OCI-M2 (cell line): ENCODE measurements around the gene COL27A1.

Experiments used
- DNase-seq: peaks from one replicate; lab custom pipeline; 2025; ENCODE audit not compliant: unreplicated experiment; lab: John Stamatoyannopoulos, UW

Gene COL27A1

DNA sequence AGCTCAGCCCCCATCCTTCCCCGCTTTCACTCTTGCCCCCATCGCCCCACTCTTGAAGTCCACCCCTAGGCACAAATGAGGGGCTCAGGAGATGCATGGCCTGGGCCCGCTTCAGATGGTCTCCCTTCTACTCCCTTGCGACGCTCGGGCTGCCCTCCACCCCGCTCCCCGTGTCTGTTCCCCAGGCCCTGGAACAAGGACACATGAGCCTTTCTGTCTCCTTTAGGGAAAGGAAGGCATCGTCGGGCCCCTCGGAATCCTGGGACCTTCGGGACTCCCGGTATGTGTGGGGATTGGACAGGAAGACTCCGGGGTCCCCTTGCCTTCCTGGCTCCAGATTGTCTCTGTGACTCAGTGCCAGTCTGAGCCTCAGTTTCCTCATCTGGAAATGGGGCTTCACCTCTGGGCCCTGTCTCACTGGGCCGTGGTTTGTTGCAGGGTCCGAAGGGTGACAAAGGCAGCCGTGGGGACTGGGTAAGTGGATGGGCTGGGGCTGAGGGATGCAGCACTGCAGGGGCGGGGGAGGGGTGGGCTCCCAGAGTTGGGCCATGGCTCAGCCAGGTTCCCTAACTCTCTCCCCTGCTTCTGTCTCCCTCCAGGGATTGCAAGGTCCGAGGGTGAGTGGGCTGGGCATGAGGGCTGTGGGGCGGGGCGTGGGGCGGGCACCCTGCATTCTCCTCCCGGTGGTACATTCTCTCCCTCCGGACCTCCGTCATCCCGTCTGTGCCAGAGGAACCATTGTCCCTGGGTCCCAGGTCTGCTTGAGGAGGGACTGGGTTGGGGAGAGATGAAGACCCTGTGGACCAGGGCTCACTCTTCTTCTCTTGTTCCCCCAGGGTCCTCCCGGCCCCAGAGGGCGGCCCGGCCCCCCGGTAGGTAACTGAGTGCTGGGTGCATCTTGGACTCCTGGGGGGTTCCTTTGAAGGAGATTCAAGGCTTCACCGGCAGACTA, 145.8 kb downstream of the COL27A1 start:
- no peak for DNase-seq

DNA sequence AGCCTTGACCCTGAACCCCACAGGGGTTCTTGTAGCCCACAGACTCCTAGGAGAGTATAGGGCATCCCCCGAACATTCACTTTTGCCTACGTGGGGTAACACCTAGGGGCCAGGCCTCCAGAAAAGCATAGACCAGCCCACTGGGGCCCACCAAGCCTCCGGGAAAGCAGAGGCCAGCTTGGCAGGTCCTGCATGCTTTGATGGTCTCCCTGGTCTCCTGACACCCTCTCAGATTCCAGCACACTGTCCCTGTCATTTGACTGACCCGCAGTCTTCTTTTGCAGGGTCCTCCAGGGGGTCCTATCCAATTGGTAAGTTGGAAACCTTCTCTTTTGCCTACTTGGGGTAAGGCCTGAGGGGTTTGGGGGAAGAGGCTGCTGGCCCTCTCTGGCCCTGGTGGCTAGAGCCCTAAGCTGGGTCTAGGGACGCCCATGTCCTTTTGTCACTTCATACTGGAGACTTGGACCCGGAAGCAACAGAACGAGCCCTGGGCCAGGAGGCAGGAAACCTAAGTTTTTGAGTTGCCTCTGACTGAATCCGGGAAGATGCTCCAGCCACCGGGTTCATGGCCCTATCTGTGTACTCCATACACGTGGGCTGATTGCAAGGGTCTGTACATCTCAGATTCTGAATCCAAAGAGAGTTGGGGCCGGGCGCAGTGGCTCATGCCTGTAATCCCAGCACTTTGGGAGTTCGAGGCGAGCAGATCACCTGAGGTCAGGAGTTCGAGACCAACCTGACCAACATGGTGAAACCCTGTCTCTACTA, 146.6 kb downstream of the COL27A1 start:
- no peak for DNase-seq

DNA sequence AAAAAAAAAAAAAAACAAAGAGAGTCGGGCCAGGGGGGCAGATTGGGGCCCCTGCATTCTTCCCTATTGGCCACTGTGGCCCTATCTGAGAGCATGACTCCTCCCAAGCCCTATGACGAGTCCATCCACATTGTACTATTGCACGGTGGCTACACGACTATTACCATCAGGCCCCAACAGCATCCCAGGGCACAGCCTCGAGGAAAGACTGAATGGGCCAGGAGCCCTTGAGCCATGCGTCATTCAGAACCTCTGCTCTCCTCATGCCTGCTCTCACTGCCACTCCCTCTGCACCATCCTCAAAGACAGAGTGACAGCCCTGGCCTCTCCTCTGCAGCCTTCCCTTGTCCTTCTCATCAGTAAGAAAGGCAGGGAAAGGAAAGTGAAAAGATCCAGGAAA, 147.4 kb downstream of the COL27A1 start:
- no peak for DNase-seq

DNA sequence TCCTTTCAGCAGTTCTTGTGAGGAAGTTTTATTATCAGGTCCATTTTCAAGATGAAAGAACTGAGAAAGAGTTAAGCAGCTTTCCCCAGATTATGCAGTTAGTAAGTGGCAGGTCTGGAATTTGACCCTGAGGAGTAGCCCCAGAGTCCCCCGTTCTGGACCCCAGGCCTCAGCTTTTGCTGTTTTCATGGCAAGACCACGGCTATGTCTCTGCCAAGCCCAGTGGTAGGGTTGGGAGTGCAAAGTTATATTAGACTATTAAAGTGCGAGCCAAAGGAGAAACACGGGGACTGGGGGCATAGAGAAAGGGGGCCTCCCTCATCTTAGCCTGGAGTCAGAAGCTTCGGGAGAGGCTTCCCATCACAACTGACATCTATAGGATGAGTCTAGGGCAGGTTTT, 148.2 kb downstream of the COL27A1 start:
- no peak for DNase-seq

DNA sequence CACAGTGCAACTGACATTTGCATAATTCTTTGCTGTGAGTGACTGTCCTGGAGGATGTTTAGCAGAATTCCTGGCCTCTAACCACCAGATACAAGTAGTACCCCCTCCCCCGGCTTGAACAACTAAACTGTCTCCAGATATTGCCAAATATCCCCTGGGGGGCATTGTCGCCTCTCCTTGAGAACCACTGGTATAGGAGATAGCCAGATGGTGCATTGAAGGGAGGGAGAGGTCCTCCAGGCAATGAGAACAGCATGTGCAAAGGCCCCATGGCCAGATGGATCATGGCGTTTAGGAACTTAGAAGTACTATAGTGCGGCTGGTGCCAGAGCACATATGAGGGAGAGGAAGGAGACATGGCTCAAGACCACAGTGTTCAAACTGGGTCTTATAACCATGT, 148.6 kb downstream of the COL27A1 start:
- no peak for DNase-seq

DNA sequence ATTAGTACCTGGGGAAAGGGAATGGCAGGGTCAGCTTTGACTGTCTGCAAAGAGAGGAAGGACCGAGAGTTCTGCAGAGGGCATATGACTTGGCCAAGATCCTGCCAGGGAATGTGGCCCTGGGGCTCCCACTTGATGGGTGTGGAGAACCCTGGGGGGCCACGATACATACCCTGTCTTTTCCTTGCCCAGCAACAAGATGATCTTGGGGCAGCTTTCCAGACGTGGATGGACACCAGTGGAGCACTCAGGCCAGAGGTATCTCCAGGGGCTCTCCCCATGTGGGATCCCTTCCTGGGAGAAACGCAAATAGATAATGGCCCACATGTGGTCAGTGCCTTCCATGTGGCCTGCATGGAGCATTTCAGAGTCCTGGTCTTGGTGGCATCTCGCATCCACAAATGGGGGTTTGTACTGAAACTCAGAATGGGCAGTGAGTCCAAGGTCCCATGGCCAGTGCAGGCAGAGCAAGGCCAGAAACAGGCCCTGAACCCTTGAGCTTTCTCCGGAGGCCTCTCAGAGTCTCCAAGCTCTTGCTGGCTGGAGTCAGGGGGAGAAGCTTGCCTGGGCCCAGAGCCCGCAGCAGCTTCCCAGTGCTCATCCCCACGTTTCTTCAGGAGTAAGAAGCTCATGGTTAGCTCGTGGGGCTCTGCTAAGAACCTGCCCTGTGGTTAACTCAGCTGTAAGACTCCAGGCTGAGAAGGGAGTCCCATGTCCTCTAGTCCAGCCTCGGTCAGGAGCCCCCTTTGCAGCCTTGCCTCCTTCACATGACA, 149.3 kb downstream of the COL27A1 start:
- no peak for DNase-seq

DNA sequence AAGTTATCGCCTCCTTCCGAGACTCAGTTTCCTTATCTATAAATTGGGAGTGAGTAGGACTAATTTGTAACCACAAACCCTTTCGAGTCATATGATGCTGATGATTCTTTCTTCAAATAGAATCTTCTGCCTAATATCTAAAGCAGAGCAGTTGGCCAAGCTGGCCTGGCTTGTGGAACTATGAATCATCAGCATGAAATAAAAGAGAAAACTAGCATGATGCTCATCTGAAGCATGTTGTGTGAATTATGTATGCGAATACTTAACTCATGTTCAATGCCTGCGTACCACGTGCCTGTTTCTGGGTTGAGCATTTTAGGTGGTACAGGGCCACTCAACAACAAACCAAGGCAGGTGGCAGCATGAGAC, 152.5 kb downstream of the COL27A1 start:
- no peak for DNase-seq

DNA sequence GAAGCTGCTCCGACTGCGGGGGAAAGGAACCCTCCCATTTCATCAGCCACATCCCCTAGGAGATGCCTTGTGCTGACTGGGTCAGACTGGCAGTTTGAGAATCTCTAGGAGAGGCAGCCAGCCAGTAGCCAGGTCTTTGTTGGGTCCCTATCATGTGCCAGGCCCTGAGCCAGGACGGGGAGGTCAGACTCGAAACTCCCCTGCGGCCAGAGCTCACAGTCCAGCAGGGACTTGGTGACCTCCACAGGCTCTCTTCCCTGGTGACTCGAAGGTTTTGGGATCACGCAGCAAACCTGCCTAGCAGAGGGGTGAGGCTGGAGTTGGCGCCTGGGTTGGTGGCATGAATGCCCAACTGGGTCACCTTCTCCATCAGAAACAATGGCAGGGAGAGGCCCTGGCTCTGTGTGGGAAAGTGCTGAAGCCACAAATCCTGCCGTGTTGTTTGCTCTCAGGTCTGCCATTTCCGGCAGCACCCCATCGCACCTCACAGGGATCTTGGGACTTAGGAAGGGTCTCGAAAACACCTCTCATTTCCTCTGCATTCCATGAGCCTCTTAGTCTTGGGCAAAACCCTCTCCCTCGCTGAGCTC, 153.1 kb downstream of the COL27A1 start:
- DNase-seq: no peak

DNA sequence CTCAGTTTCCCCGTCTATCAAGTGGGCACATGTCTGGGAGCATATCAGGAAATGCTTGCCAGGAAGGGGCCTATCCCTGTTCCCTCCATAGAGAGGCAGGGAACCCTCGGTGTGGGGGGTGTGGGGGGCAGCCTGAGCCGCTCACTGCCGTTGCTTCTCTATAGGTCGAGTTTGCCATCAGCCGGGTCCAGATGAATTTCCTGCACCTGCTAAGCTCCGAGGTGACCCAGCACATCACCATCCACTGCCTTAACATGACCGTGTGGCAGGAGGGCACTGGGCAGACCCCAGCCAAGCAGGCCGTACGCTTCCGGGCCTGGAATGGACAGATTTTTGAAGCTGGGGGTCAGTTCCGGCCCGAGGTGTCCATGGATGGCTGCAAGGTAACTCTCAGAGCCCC, 153.8 kb downstream of the COL27A1 start:
- DNase-seq: no peak

DNA sequence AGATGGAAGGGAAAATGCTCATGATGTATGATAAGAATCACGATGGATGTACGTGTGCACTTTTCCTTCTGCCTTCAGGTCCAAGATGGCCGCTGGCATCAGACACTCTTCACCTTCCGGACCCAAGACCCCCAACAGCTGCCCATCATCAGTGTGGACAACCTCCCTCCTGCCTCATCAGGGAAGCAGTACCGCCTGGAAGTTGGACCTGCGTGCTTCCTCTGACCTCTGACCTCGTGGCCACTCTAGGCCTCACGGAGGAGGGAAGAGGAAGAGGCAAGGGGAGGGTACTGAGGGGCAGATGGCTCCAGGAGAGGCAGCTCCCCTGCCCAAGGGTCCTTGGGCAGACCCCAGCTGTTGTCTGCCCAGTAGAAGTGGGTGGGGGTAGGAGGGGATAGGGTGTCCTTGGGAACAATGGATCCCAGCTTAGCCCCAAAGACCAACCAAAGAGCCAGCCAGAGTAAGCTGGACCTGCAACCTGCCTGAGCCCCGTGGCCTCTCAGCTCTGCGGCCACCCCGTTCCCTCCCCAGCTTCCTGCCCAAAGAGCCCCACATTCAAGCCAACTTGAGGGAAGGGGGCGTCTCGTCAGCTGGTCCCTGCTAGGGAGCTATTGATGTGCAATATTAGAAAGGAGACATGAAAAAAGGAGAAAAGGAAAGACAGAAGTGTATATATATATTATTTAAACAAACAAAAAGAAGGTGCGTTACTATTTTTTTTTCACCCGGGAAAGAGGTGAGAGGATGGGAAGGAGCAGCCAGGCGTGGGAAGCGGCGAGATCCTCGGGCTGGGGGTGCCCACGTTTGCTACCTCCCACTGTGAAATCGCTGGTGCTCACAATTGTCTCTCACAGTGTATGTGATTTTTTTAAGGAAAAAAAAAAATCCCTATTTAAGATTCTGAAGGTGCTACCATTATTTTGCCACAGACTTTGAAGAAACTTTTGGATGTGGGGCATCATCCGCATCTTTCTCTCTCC, 155.4 kb downstream of the COL27A1 start:
- no peak for DNase-seq

DNA sequence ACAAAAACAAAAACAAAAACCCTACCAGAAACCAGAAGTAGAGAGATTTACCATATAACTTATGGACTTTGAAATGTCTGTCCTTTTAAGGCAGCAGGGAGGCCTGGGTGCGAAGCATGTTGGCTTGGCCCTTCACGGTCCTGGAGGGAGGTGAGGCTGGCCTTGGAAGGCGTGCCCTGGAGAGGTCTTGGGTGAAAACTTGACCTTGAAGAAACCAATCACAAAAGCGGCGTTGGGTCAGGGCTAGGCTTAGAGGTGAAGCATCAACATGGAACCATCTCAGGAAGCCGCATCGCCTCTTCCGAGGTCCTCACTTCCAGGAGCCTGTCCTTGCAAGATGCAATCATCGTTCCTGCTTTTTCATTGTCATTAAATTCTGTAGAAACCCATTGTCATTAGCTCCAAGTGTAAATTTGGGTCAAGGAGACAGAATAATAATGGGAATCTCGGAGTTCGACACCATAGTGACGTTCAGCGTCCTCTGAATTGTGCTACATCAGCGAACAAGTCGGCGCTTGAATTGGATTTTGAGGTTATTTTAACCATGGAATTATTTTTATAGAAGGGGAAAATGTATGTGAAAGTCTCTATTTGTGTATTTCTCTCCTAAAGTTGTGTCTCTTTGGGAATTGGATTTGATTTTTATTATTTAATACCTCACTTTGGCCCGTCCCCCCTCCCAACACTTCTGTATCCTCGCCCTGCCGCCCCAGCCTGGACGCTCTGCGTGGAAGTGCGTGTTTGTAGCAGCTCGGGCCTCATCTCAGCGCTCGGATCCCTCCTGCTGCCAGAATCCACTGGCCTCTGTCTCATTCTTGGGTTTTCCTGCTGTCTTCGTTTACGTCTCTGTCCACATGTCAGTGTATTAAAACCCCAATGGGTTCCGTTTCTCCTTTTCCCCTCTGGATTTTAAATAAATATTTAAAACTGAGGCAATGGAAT, 156.5 kb downstream of the COL27A1 start:
- no peak for DNase-seq

DNA sequence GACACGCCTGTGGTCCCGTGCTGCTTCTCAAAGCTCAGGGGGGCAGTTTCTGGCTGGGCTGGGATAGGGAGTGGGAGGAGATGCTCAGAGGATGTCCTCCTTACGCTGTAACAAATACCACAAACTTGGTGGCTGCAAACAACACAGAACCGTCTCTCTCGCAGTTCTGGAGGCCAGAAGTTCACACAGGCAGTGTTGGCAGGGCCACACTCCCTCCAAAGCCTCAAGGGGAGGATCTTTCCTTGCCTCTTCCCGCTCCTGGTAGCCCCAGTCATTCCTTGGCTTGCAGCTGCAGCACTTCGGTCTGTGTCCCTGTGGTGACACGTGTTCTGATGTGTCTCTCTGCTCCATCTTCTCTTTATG, 157.2 kb downstream of the COL27A1 start:
- no peak for DNase-seq

DNA sequence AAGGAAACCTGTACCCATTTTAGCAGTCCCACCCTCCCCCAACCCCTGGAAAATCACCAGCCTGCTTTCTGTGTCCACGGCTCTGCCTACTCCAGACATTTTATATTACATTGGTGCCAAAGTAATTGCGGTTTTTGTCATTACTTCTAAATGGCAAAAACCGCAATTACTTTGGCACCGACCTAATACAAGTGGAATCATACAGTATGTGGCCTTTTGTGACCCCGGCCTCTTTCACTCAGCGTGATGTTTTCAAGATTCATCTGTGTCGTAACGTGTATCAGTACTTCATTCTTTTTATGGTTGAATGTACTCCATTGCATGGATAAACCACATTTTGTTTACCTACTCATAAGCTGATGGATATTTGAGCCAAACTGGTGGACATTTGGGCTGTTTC, 157.8 kb downstream of the COL27A1 start:
- no peak for DNase-seq

DNA sequence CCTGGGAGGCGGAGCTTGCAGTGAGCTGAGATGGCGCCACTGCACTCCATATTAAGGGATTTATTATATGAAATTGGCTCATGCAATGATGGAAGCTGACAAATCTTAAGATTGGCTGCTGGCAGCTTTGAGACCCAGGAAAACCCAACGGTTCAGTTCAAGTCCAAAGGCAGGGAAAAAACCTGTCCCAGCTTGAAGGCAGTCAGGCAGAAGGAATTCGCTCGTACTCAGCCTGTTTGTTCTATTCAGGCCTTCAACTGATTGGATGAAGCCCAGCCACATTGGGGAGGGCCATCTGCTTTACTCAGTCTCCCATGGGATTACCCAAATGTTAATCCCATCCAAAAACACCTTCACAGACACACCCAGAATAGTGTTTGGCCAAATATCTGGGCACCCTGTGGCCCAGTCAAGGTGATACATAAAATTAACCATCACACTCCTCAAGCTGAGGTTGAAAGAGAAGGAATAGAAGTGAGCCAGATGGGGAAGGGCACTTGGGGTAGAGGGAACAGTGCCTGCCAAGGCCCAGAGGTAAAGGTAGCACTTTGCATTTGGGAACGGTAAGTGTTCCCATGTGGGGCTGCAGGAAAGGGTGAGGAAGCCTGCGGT, 159.0 kb downstream of the COL27A1 start:
- DNase-seq: no peak

DNA sequence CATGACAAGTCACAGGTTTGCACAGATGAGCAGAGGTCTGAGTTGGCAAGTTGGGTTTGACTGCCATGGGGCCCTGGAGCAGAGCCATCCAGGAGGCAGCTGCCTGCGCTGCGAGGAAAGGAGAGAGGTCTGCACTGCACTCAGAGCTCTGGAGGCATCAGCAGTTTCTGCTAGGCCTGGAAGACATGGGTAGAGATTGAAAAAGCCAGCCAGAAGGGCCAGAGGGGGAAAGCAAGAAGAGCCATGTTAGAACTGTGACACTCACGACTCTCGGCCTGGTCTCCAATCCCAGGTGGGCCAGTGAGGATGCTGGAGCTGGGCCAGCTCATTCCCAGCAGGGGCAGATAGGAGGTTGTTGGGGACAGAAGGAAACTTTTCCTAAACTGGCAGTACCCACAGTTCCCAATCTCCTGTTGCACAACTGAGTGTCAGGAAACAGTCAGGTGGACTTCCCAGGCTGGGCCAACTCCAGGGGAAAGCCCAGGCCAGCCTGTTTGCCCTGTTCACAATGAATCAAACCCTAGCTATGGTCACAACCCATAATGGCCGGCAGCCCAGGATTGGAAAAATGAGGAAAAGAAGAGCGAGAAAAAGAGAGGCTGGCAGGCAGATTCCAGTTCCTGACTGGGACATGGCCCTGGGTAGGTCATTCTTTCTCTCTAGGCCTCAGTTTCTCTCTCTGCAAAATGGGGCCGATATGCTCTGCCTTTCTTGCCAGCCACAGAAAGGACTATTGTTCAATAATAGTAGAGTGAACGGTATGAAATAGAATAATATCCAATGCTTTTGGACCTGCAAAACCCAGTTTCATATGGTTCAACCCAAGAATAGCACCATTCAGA, 159.8 kb downstream of the COL27A1 start:
- DNase-seq: no peak

DNA sequence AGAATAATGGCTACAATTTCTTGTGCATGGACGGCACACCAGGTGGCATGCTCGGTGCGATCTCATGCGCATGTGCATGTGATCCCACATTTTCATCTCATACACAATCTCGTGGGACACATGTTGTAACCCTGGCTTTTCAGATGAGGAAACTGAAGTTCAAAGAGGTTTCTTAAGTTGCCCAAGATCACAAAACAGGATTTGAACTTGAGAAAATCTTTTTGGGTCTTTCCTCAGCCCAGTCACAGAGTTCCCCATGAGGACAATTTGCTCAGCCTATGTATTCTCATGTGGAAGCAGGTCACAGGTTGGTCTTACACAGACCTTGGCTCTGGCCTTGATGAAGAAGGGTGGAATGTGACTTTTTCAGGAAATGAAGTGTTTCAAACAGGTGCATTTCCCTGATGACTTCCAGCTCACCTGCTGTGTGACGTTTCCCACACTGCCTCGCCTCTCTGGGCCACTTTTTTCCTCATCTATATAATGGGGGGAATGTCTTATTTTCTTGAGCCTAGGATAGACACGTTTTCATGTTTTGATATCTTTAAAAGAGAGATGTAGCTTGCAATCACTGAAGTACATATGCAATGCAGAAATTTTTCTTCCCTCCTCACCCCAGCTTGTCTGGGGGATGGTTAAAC, 160.5 kb downstream of the COL27A1 start:
- no peak for DNase-seq

DNA sequence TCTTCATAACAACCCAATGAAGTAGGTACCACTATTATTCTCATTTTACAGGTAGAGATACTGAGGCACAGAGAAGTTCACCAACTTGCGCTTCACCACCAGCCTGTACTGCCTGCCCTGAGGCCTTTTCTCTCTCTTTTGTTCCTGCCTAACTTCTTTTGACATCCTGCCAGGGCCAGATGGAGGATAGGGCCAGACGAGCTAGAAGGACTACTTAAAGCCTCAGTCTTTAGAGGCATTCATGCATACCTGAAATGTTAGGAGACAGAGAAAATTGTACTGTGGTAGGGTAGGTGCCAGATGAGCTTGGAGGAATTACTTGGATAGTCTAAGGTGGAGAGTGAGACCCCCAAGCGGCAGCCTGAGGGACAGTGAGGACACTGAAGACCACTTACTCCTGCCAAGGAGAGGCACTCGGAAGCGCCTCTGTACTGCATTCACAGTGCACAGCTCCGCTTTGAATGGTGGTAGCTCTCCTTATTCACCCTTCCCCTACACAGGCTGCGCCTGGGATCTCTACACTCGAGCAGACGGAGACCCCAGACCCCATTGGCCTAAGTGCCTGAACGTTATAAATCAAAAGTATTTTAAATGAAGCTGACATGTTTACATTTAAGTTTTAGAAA, 161.4 kb downstream of the COL27A1 start:
- no peak for DNase-seq
